ENCODE measurements around the gene KIF5C. TPM values are rescaled to one million over a fixed set of nuclear protein-coding genes. Genes with fewer than 3 reads are reported as not detected.

Gene KIF5C
- total and polyA plus RNA-seq, 4 experiments from 2014 or later, result 3.0 to 21.3 (median 13.2) TPM

GRCh38 chr2:148967056-148967455 lies 92.0 kb downstream of the KIF5C start:
- peaks cover 22 to 31% of the 10 kb centered on the region in 2 donors for H3K36me3 Mint-ChIP-seq
- H3K27ac Mint-ChIP-seq, result peak overlapping the region in 1 of 7 donors; percentile 49
- POLR2A ChIA-PET (ENCODE audit: partially characterized antibody), result no interaction called here
- H3K27me3 Mint-ChIP-seq, result no peaks in the 10 kb centered on the region
- Histone ChIP-seq H3K9me3 (ENCODE audit: control insufficient read depth in 1 of 2, low read length in 2 of 2) (no peaks in the 10 kb centered on the region), H3K27ac (ENCODE audit: low read depth, low read length) (no peak overlapping the region), H3K4me1 (ENCODE audit: insufficient read depth, low read length) (no peaks in the 10 kb centered on the region), H3K27me3 (ENCODE audit: insufficient read depth, low read length) (no peaks in the 10 kb centered on the region), H3K4me3 (ENCODE audit: low read length in 2 of 2) (no peak overlapping the region), H3K36me3 (ENCODE audit: insufficient read depth, low read length) (peaks cover 5% of the 10 kb centered on the region)
- H3K9me3 Mint-ChIP-seq, result peaks cover 0 to 1% (median 0%) of the 10 kb centered on the region in 8 donors
- DNase-seq, result no peak
- intact Hi-C loops (cut with micrococcal nuclease), result no loop called here
- H3K4me1 Mint-ChIP-seq, result peaks cover 8 to 16% (median 10%) of the 10 kb centered on the region in 4 donors
- CTCF ChIA-PET (ENCODE audit: partially characterized antibody), result no interaction called here
- no peak overlapping the region for H3K4me3 Mint-ChIP-seq

GRCh38 chr2:148967578-148967977 lies 92.6 kb downstream of the KIF5C start:
- intact Hi-C loops (cut with micrococcal nuclease), result no loop called here
- no peak for DNase-seq

GRCh38 chr2:148968301-148968700 lies 93.3 kb downstream of the KIF5C start:
- no peaks in the 10 kb centered on the region for H3K36me3 ChIP-seq (ENCODE audit: insufficient read depth, low read length)
- no peak for DNase-seq
- Mint-ChIP-seq H3K9me3 (peaks cover 0 to 1% (median 0%) of the 10 kb centered on the region in 8 donors), H3K27me3 (no peaks in the 10 kb centered on the region), H3K27ac (no peak overlapping the region), H3K4me3 (no peak overlapping the region), H3K4me1 (peaks cover 8 to 16% (median 11%) of the 10 kb centered on the region in 4 donors), H3K36me3 (peaks cover 21 to 30% of the 10 kb centered on the region in 2 donors)
- POLR2A ChIA-PET (ENCODE audit: partially characterized antibody), result no interaction called here
- CTCF ChIA-PET (ENCODE audit: partially characterized antibody), result interaction anchor here (1.6 kb wide), 1 partner anchor 49 kb away, joined by 4 read pairs; no protein-coding TSS in a partner anchor
- H3K4me3 ChIP-seq (ENCODE audit: low read length in 2 of 2), result no peak overlapping the region
- no peaks in the 10 kb centered on the region for H3K27me3 ChIP-seq (ENCODE audit: insufficient read depth, low read length)
- H3K9me3 ChIP-seq (ENCODE audit: control insufficient read depth in 1 of 2, low read length in 2 of 2), result no peaks in the 10 kb centered on the region
- intact Hi-C loops (cut with micrococcal nuclease), result no loop called here
- no peak overlapping the region for H3K27ac ChIP-seq (ENCODE audit: low read depth, low read length)
- no peaks in the 10 kb centered on the region for H3K4me1 ChIP-seq (ENCODE audit: insufficient read depth, low read length)

More at GRCh38 chr2:148967578-148967977, 92.6 kb downstream of the KIF5C start:
- H3K27ac Mint-ChIP-seq, result peak overlapping the region in 1 of 7 donors; percentile 29
- ChIA-PET CTCF (ENCODE audit: partially characterized antibody) (interaction anchor here (1.6 kb wide), 1 partner anchor 50 kb away, joined by 4 read pairs; no protein-coding TSS in a partner anchor), POLR2A (ENCODE audit: partially characterized antibody) (no interaction called here)
- H3K4me3 Mint-ChIP-seq, result no peak overlapping the region
- H3K36me3 Mint-ChIP-seq, result peaks cover 19 to 28% of the 10 kb centered on the region in 2 donors
- peaks cover 0 to 1% (median 0%) of the 10 kb centered on the region in 8 donors for H3K9me3 Mint-ChIP-seq
- H3K4me1 ChIP-seq (ENCODE audit: insufficient read depth, low read length), result no peaks in the 10 kb centered on the region
- no peak overlapping the region for H3K27ac ChIP-seq (ENCODE audit: low read depth, low read length)
- H3K27me3 ChIP-seq (ENCODE audit: insufficient read depth, low read length), result no peaks in the 10 kb centered on the region
- no peak overlapping the region for H3K4me3 ChIP-seq (ENCODE audit: low read length in 2 of 2)
- no peaks in the 10 kb centered on the region for H3K9me3 ChIP-seq (ENCODE audit: control insufficient read depth in 1 of 2, low read length in 2 of 2)
- peaks cover 8 to 16% (median 11%) of the 10 kb centered on the region in 4 donors for H3K4me1 Mint-ChIP-seq
- H3K27me3 Mint-ChIP-seq, result no peaks in the 10 kb centered on the region
- H3K36me3 ChIP-seq (ENCODE audit: insufficient read depth, low read length), result peaks cover 3% of the 10 kb centered on the region

- DNase-seq, result no peak
- ChIA-PET CTCF (ENCODE audit: partially characterized antibody) (interaction anchor here (1.6 kb wide), 1 partner anchor 48 kb away, joined by 4 read pairs; no protein-coding TSS in a partner anchor), POLR2A (ENCODE audit: partially characterized antibody) (interaction anchor here (0.6 kb wide), 1 partner anchor 231 kb away, joined by 3 read pairs; no protein-coding TSS in a partner anchor)
- intact Hi-C loops (cut with micrococcal nuclease), result no loop called here
- Histone ChIP-seq H3K9me3 (ENCODE audit: control insufficient read depth in 1 of 2, low read length in 2 of 2) (no peaks in the 10 kb centered on the region), H3K27ac (ENCODE audit: low read depth, low read length) (no peak overlapping the region), H3K4me1 (ENCODE audit: insufficient read depth, low read length) (no peaks in the 10 kb centered on the region), H3K36me3 (ENCODE audit: insufficient read depth, low read length) (no peaks in the 10 kb centered on the region), H3K27me3 (ENCODE audit: insufficient read depth, low read length) (no peaks in the 10 kb centered on the region), H3K4me3 (ENCODE audit: low read length in 2 of 2) (no peak overlapping the region)
- Mint-ChIP-seq H3K27me3 (no peaks in the 10 kb centered on the region), H3K4me1 (peaks cover 8 to 16% (median 11%) of the 10 kb centered on the region in 4 donors), H3K36me3 (peaks cover 27 to 30% of the 10 kb centered on the region in 2 donors), H3K27ac (peak overlapping the region in 1 of 7 donors; percentile 33), H3K9me3 (peaks cover 0 to 1% (median 0%) of the 10 kb centered on the region in 8 donors), H3K4me3 (no peak overlapping the region)
Observed at GRCh38 chr2:148968776-148969319, 93.8 kb downstream of the KIF5C start.

GRCh38 chr2:148969659-148970061 lies 94.6 kb downstream of the KIF5C start:
- H3K4me3 ChIP-seq (ENCODE audit: low read length in 2 of 2), result no peak overlapping the region
- no peaks in the 10 kb centered on the region for H3K36me3 ChIP-seq (ENCODE audit: insufficient read depth, low read length)
- peaks cover 24 to 31% of the 10 kb centered on the region in 2 donors for H3K36me3 Mint-ChIP-seq
- no peak overlapping the region for H3K4me3 Mint-ChIP-seq
- H3K27ac ChIP-seq (ENCODE audit: low read depth, low read length), result no peak overlapping the region
- H3K4me1 Mint-ChIP-seq, result peaks cover 8 to 16% (median 11%) of the 10 kb centered on the region in 4 donors
- intact Hi-C loops (cut with micrococcal nuclease), result no loop called here
- no peaks in the 10 kb centered on the region for H3K4me1 ChIP-seq (ENCODE audit: insufficient read depth, low read length)
- no peak for DNase-seq
- H3K9me3 ChIP-seq (ENCODE audit: control insufficient read depth in 1 of 2, low read length in 2 of 2), result no peaks in the 10 kb centered on the region
- no peaks in the 10 kb centered on the region for H3K27me3 Mint-ChIP-seq
- H3K27me3 ChIP-seq (ENCODE audit: insufficient read depth, low read length), result no peaks in the 10 kb centered on the region
- H3K9me3 Mint-ChIP-seq, result peaks cover 0 to 1% (median 0%) of the 10 kb centered on the region in 8 donors
- no peak overlapping the region for H3K27ac Mint-ChIP-seq
- POLR2A ChIA-PET (ENCODE audit: partially characterized antibody), result interaction anchor here (0.6 kb wide), 1 partner anchor 232 kb away, joined by 3 read pairs; no protein-coding TSS in a partner anchor
- CTCF ChIA-PET (ENCODE audit: partially characterized antibody), result interaction anchor here (1.1 to 1.4 kb wide), 2 partner anchors 13 to 47 kb away, joined by 3 read pairs; no protein-coding TSS in a partner anchor

- ChIA-PET CTCF (ENCODE audit: partially characterized antibody) (interaction anchor here (1.1 to 1.4 kb wide), 2 partner anchors 14 to 47 kb away, joined by 3 read pairs; no protein-coding TSS in a partner anchor), POLR2A (ENCODE audit: partially characterized antibody) (no interaction called here)
- H3K9me3 Mint-ChIP-seq, result no peaks in the 10 kb centered on the region
- no peak overlapping the region for H3K4me3 Mint-ChIP-seq
- H3K27me3 ChIP-seq (ENCODE audit: insufficient read depth, low read length), result no peaks in the 10 kb centered on the region
- H3K27ac Mint-ChIP-seq, result no peak overlapping the region
- DNase-seq, result no peak
- H3K4me3 ChIP-seq (ENCODE audit: low read length in 2 of 2), result no peak overlapping the region
- H3K36me3 Mint-ChIP-seq, result peaks cover 22 to 32% of the 10 kb centered on the region in 2 donors
- no peaks in the 10 kb centered on the region for H3K27me3 Mint-ChIP-seq
- no peak overlapping the region for H3K27ac ChIP-seq (ENCODE audit: low read depth, low read length)
- H3K9me3 ChIP-seq (ENCODE audit: control insufficient read depth in 1 of 2, low read length in 2 of 2), result no peaks in the 10 kb centered on the region
- no peaks in the 10 kb centered on the region for H3K4me1 ChIP-seq (ENCODE audit: insufficient read depth, low read length)
- H3K4me1 Mint-ChIP-seq, result peaks cover 8 to 16% (median 11%) of the 10 kb centered on the region in 4 donors
- no peaks in the 10 kb centered on the region for H3K36me3 ChIP-seq (ENCODE audit: insufficient read depth, low read length)
- intact Hi-C loops (cut with micrococcal nuclease), result no loop called here
Observed at GRCh38 chr2:148970385-148970784, 95.4 kb downstream of the KIF5C start.

- H3K36me3 Mint-ChIP-seq, result peaks cover 16 to 27% of the 10 kb centered on the region in 2 donors
- H3K4me1 ChIP-seq (ENCODE audit: insufficient read depth, low read length), result no peaks in the 10 kb centered on the region
- H3K4me3 ChIP-seq (ENCODE audit: low read length in 2 of 2), result no peak overlapping the region
- H3K27ac ChIP-seq (ENCODE audit: low read depth, low read length), result no peak overlapping the region
- no peaks in the 10 kb centered on the region for H3K36me3 ChIP-seq (ENCODE audit: insufficient read depth, low read length)
- peak overlapping the region in 1 of 7 donors; percentile 58 for H3K27ac Mint-ChIP-seq
- POLR2A ChIA-PET (ENCODE audit: partially characterized antibody), result no interaction called here
- H3K4me1 Mint-ChIP-seq, result peaks cover 8 to 16% (median 9%) of the 10 kb centered on the region in 4 donors
- DNase-seq, result no peak
- CTCF ChIA-PET (ENCODE audit: partially characterized antibody), result no interaction called here
- no peaks in the 10 kb centered on the region for H3K9me3 Mint-ChIP-seq
- no peaks in the 10 kb centered on the region for H3K27me3 Mint-ChIP-seq
- H3K27me3 ChIP-seq (ENCODE audit: insufficient read depth, low read length), result no peaks in the 10 kb centered on the region
- no peaks in the 10 kb centered on the region for H3K9me3 ChIP-seq (ENCODE audit: control insufficient read depth in 1 of 2, low read length in 2 of 2)
- H3K4me3 Mint-ChIP-seq, result no peak overlapping the region
- intact Hi-C loops (cut with micrococcal nuclease), result no loop called here
Observed at GRCh38 chr2:148971547-148971946, 96.5 kb downstream of the KIF5C start.
